GM12872 (cell line): Measurements from ENCODE around the gene TRPM3.

Source experiments
- TF ChIP-seq, protein P1 (sequence below): IDR thresholded peaks from 3 replicates; pipeline ENCODE4 v1.5.1; 2011; ENCODE audit warnings: low read depth, mild to moderate bottlenecking, low read length, moderate library complexity; ENCODE audit not compliant: insufficient read depth

Gene TRPM3

DNA sequence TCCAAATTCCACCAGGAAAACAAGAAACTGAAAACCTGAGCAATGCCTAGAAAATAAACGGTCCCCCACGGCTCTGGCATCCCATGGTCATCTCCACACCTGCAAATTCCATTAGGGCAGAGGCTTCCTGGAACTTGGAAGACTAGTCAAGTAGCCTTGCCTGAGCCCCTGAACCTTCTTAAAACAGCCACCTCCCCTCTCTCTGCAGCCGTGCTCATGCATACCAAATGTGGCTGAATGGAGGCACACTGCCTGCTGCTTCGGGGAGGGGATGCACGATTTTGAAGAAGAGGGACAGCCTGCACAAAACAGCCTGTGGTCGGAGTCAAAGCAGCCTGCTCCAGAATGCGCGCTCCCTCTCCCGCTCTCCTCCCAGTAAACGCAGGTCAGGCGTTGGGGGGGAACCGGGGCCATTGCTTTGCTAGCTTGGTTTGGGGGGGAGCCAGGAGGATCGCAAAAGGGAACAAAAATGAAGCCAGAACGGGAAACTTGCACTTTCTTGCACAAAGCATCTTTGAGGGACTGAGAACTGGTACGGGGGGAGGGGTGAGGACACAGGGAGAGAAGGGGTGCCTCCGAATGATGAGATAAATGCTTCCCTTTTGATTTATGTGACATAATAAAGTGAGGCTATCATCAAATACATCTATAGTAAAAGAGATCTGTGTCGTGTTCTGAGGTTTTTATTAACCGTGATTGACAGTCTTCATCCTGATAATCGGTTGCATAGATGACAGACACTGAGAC, at the start of gene TRPM3:
Gene TRPM3 (minus strand): TSS at position 347 of the 747 bp plus-strand sequence. CDS start 267 bp downstream, at position 80.
- TF ChIP-seq, protein P1, sequence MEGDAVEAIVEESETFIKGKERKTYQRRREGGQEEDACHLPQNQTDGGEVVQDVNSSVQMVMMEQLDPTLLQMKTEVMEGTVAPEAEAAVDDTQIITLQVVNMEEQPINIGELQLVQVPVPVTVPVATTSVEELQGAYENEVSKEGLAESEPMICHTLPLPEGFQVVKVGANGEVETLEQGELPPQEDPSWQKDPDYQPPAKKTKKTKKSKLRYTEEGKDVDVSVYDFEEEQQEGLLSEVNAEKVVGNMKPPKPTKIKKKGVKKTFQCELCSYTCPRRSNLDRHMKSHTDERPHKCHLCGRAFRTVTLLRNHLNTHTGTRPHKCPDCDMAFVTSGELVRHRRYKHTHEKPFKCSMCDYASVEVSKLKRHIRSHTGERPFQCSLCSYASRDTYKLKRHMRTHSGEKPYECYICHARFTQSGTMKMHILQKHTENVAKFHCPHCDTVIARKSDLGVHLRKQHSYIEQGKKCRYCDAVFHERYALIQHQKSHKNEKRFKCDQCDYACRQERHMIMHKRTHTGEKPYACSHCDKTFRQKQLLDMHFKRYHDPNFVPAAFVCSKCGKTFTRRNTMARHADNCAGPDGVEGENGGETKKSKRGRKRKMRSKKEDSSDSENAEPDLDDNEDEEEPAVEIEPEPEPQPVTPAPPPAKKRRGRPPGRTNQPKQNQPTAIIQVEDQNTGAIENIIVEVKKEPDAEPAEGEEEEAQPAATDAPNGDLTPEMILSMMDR, result no peak

DNA sequence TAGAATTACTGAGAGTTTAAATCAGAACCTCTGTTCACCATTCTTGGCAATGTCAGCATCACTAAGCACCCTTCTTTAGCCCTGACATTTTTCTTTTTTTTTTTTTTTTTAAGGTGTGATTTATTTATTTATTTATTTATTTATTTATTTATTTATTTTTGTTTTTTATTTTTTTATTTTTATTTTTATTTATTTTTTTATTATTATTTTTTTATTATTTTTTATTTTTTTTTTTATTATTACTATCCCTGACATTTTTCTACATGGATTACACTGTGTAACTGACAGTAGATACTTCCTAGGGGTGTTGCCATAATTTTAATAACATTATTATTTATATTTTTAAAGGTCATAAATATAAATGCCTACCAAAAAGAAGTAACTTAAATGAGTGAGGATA, 47.0 kb upstream of the TRPM3 start:
- TF ChIP-seq, protein P1, result no peak

DNA sequence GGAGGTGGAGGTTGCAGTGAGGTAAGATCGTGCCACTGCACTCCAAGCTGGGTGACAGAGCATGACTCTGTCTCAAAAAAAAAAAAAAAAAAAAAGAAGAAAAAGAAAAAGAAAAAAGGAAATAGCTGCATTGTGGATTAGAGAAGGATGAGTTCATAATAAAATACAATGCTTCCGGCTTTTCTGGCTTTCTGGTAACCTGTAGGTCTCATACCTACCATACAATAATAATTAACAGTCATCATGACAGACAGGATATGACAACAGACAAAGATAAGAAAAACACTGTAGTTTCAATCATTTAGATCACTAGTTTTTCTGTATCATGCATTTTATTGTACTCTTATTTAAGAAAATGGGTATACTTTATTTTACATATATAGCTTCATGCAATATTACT, 40.7 kb upstream of the TRPM3 start:
- TF ChIP-seq, protein P1, result no peak

DNA sequence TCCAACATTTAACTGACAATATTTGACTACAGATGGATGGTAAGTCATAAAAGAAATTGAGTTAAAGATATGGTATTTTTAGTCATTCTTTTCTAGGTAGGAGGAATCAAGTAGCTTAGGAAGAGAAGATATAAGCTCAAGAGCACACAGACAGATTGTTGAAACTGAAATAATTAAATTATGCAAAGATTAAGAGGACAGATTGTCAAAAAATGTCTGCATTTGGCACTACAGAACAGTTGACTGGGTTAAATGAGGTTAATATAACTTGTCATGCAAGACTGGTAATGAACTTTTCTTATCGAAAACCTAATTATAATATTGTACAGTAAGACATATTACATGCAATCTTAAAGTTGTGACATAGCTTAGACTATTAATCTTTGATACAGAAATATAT, 36.3 kb upstream of the TRPM3 start:
- TF ChIP-seq, protein P1, result no peak

DNA sequence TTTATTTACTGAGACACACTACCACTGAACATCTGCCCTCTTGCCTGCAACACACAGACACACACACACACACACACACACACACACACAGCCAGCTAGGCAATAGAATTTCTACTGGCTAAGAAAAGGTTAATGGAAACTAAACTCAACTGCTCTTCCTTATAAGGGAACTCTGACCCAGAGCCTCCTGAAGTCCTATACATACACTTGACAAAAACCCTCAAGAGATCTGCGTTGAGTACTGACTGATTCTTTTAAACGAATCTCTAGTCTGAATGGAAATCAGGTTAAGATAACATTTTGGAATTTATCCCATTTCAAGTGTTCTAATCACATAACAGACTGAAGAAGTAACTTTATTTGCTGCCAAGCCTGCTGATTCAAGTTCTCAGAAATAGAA, 25.9 kb upstream of the TRPM3 start:
- TF ChIP-seq, protein P1, result no peak

DNA sequence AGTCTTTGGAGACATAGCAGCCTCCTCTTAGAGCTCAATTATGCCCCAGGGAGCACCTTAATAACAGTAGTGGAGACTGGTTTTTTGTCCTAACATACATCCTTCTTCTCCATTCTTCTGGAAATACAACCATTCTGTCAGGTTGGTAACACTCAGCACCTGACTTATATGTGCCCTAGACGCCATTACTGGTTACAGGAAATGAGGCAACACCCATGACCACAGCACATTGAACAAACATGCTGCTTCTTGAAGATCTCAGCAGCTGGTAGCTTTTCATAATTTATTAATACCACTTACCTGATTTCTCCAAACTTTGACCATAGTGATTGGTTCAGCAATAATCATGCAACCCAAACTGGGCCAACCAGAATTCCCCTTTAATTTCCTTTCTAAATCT, 25.1 kb upstream of the TRPM3 start:
- TF ChIP-seq, protein P1, result no peak

DNA sequence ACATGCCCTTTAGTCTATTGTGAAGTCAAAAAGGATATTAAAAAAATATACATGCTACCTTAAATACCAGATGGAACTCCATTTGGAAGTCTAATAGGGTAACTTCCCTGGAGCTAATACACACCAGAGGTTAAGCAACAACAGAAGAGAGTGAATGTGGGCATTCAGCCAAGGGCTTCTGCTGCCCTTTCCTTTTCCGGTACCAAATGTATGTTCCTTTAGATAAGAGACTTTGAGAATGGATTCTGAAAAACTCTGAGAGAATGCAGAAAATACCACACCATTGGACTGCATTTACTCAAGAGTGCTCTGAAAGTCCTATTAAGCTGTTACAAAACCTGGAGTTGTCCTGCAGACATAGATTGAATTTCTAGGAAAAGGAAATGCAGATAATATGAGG, 23.8 kb upstream of the TRPM3 start:
- TF ChIP-seq, protein P1, result no peak
